HG03097 (cell line): ENCODE data around the gene TRMT1.

Experiments used
- ATAC-seq: cut with Tn5 transposase; IDR thresholded peaks from one replicate; pipeline ENCODE4 v1.9.1; 2021; ENCODE audit not compliant: unreplicated experiment, low FRiP score

TRMT1 gene

GRCh38 chr19:13057744-13058143 is 58.8 kb downstream of the TRMT1 start:
- no peak for ATAC-seq

- ATAC-seq: no peak
Measured at GRCh38 chr19:13057147-13057572, 59.4 kb downstream of the TRMT1 start.

- ATAC-seq: no peak
Measured at GRCh38 chr19:13056052-13056660, 60.4 kb downstream of the TRMT1 start.

- ATAC-seq: no peak
Measured at GRCh38 chr19:13055213-13056051, 61.1 kb downstream of the TRMT1 start.
